T-helper 2 cell treated with Interferon-gamma antibody and Interleukin-4, amounts not matched to agents 5 μg/mL and 100 μg/mL, for 36 hours (primary cell): ENCODE data around the gene SNU13.
"Not testable (repeated sequence)": the region's sequence is repeated elsewhere in the genome, so short reads cannot be mapped to it uniquely, and the experiment has no call there.

Source experiments
- DNase-seq: peaks from one replicate; pipeline ENCODE4 v3.0.0; 2021; ENCODE audit warnings: low spot score
- H3K27ac Mint-ChIP-seq: one replicate; pipeline ENCODE4 v1.8.0; 2021; ENCODE audit warnings: mild to moderate bottlenecking, mixed read lengths
- H3K27me3 Mint-ChIP-seq: one replicate; pipeline ENCODE4 v1.8.0; 2021; ENCODE audit warnings: low read depth, mixed read lengths
- H3K36me3 Mint-ChIP-seq: one replicate; pipeline ENCODE4 v1.8.0; 2021; ENCODE audit warnings: low read depth, mixed read lengths
- H3K4me1 Mint-ChIP-seq: one replicate; pipeline ENCODE4 v1.8.0; 2021; ENCODE audit warnings: low read depth, mixed read lengths
- H3K4me3 Mint-ChIP-seq: one replicate; pipeline ENCODE4 v1.8.0; 2022; ENCODE audit warnings: mild to moderate bottlenecking, moderate library complexity, mixed read lengths
- H3K9me3 Mint-ChIP-seq: one replicate; pipeline ENCODE4 v1.8.0; 2021; ENCODE audit warnings: mixed read lengths

SNU13 gene

GRCh38 chr22:41688365-41689211, at the start of gene SNU13:
SNU13 (minus strand) TSS chr22:41688867; CDS start chr22:41688796, 71 bp downstream.
- peak within 1 kb of the TSS; percentile 96 for H3K27ac Mint-ChIP-seq
- peaks cover 3% of the 10 kb centered on the region for H3K36me3 Mint-ChIP-seq
- H3K27me3 Mint-ChIP-seq = no peaks in the 10 kb centered on the region
- H3K9me3 Mint-ChIP-seq = no peaks in the 10 kb centered on the region
- peak within 1 kb of the TSS; percentile 93 for H3K4me3 Mint-ChIP-seq
- H3K4me1 Mint-ChIP-seq = peaks cover 18% of the 10 kb centered on the region
- peak; percentile 92 for DNase-seq

DNA sequence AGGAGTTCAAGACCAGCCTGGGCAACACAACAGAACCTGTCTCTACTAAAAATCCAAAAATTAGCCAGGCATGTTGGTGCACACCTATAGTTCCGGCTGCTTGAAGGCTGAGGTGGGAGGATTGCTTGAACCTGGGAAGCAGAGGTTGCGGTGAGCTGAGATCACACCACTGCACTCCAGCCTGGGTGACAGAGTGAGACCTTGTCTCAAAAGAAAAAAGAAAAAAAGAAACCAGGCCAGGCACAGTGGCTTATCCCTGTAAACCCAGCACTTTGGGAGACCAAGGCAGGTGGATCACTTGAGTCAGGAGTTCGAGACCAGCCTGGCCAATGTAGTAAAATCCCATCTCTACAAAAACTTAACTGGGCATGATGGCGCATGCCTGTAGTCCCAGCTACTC, 44.6 kb upstream of the SNU13 start:
- not testable (repeated sequence) for H3K36me3 Mint-ChIP-seq, H3K9me3 Mint-ChIP-seq, H3K27me3 Mint-ChIP-seq, H3K27ac Mint-ChIP-seq, H3K4me3 Mint-ChIP-seq, DNase-seq, H3K4me1 Mint-ChIP-seq

DNA sequence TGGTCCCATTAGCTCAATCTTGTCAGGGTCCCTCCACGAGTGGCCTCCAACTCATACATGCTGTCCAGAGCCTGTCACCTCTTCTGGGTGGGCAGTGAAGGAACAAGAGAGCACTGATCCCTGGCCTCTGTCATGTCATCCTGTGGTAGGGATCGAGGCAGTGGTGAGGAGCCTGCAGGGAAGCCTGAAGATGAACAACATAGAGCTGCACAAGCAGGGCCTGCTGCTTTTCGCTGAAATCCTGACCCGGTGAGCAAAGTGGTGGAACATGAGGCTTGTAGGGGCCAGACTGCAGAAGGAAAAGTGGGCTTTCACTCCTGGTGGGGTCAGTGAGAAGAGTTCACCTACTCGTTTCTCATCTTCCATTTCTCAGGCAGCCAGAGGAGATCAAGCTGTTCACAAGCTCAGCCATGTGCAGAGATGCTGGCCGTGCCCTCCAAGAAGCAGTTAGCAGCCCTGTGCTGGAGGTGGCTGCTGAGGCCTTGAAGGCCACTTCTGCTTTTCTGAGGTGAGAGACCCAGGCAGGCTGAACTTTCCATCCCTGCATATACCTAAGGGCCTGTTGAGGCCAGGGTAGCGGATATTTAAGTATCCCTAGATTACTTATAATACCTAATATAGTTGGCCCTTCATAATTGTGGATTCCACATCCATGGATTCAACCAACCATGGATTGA, 43.6 kb upstream of the SNU13 start:
- Mint-ChIP-seq H3K27me3 (no peaks in the 10 kb centered on the region), H3K36me3 (no peaks in the 10 kb centered on the region), H3K27ac (no peak overlapping the region), H3K4me1 (no peaks in the 10 kb centered on the region), H3K4me3 (no peak overlapping the region), H3K9me3 (no peaks in the 10 kb centered on the region)
- no peak for DNase-seq

DNA sequence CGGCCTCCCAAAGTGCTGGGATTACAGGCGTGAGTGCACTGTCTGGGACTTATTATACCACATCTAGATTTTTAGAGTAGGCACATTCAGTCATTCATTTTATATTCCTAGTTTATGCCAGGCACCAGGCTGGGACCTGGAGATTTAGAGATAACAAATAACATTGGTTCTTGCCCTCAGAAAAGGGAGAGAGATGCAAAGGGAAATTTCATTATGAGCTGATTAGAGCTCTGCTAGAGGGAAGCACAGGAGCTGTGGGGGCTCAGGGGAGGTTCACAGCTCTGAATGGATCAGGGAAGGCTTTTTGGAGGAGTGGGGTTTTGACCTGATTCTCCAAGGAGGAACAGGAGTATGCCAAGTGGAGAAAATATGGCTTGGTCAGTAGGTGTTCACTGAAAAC, 42.9 kb upstream of the SNU13 start:
- H3K27me3 Mint-ChIP-seq = no peaks in the 10 kb centered on the region
- no peaks in the 10 kb centered on the region for H3K4me1 Mint-ChIP-seq
- DNase-seq = no peak
- H3K4me3 Mint-ChIP-seq = no peak overlapping the region
- no peak overlapping the region for H3K27ac Mint-ChIP-seq
- no peaks in the 10 kb centered on the region for H3K36me3 Mint-ChIP-seq
- no peaks in the 10 kb centered on the region for H3K9me3 Mint-ChIP-seq

- Mint-ChIP-seq H3K4me1 (no peaks in the 10 kb centered on the region), H3K27ac (no peak overlapping the region), H3K27me3 (no peaks in the 10 kb centered on the region)
Observed at GRCh38 chr22:41725510-41726110, 36.9 kb upstream of the SNU13 start.

DNA sequence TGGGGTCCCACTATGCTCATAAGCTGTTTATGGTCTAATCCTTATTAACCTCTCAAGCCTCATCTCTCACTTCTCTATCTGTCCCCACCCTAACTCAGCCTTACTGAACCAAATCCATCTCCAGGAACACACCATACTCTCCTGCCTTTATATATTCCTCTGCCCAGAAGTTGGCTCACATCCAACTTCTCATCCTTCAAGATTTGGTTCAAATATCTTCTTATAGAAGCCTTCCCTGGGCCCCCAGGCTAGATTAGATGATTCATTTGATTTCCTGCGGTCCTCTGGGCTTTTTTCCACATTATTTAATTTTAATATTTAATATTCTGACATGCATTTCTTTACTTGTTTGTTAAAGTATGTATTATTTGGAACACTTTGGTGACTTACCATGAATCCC, 33.8 kb upstream of the SNU13 start:
- Mint-ChIP-seq H3K4me3 (no peak overlapping the region), H3K27me3 (peaks cover 7% of the 10 kb centered on the region), H3K36me3 (no peaks in the 10 kb centered on the region), H3K4me1 (no peaks in the 10 kb centered on the region), H3K27ac (no peak overlapping the region), H3K9me3 (no peaks in the 10 kb centered on the region)
- DNase-seq = no peak

More at GRCh38 chr22:41725510-41726110, 36.9 kb upstream of the SNU13 start:
- Mint-ChIP-seq H3K9me3 (no peaks in the 10 kb centered on the region), H3K4me3 (no peak overlapping the region), H3K36me3 (no peaks in the 10 kb centered on the region)
- DNase-seq = no peak

GRCh38 chr22:41713004-41713403, 24.3 kb upstream of the SNU13 start:
- Mint-ChIP-seq H3K9me3 (no peaks in the 10 kb centered on the region), H3K27ac (no peak overlapping the region), H3K27me3 (peaks cover 16% of the 10 kb centered on the region), H3K4me3 (no peak overlapping the region), H3K4me1 (no peaks in the 10 kb centered on the region), H3K36me3 (no peaks in the 10 kb centered on the region)
- no peak for DNase-seq

- peaks cover 12% of the 10 kb centered on the region for H3K27me3 Mint-ChIP-seq
- H3K9me3 Mint-ChIP-seq = no peaks in the 10 kb centered on the region
- H3K4me3 Mint-ChIP-seq = no peak overlapping the region
- no peaks in the 10 kb centered on the region for H3K4me1 Mint-ChIP-seq
- DNase-seq = no peak
- H3K36me3 Mint-ChIP-seq = no peaks in the 10 kb centered on the region
- H3K27ac Mint-ChIP-seq = no peak overlapping the region
Observed at GRCh38 chr22:41709341-41709740, 20.7 kb upstream of the SNU13 start.

- Mint-ChIP-seq H3K4me1 (peaks cover 3% of the 10 kb centered on the region), H3K27me3 (peaks cover 8% of the 10 kb centered on the region), H3K9me3 (no peaks in the 10 kb centered on the region), H3K4me3 (no peak overlapping the region), H3K36me3 (no peaks in the 10 kb centered on the region), H3K27ac (no peak overlapping the region)
- DNase-seq = no peak
Observed at GRCh38 chr22:41702763-41703162, 14.1 kb upstream of the SNU13 start.

DNA sequence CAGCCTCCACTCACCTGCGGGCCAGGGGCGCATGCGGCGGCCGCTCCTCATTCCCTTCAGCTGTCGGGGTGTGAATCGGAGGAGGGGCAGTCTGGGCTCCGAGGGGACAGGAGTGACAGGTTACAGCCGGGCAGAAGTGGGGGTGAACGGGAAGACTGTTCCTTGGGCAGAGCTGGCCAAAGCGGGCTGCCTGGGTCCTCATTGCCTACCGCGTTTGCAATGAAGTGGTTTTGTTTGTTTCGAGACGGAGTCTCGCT, 11.4 kb upstream of the SNU13 start:
- H3K36me3 Mint-ChIP-seq = no peaks in the 10 kb centered on the region
- DNase-seq = no peak
- H3K4me1 Mint-ChIP-seq = peaks cover 9% of the 10 kb centered on the region
- H3K9me3 Mint-ChIP-seq = no peaks in the 10 kb centered on the region
- no peak overlapping the region for H3K4me3 Mint-ChIP-seq
- H3K27me3 Mint-ChIP-seq = peaks cover 8% of the 10 kb centered on the region
- no peak overlapping the region for H3K27ac Mint-ChIP-seq

GRCh38 chr22:41699264-41700107, 10.8 kb upstream of the SNU13 start, which contains the start of gene MEI1:
MEI1 (plus strand) TSS chr22:41699503; CDS start chr22:41699539, 36 bp downstream.
- H3K9me3 Mint-ChIP-seq = no peaks in the 10 kb centered on the region
- peak within 1 kb of the TSS; percentile 64 for H3K27ac Mint-ChIP-seq
- DNase-seq = peak; percentile 87
- no peaks in the 10 kb centered on the region for H3K36me3 Mint-ChIP-seq
- peak within 1 kb of the TSS; percentile 67 for H3K4me3 Mint-ChIP-seq
- H3K27me3 Mint-ChIP-seq = peaks cover 8% of the 10 kb centered on the region
- peaks cover 9% of the 10 kb centered on the region for H3K4me1 Mint-ChIP-seq

DNA sequence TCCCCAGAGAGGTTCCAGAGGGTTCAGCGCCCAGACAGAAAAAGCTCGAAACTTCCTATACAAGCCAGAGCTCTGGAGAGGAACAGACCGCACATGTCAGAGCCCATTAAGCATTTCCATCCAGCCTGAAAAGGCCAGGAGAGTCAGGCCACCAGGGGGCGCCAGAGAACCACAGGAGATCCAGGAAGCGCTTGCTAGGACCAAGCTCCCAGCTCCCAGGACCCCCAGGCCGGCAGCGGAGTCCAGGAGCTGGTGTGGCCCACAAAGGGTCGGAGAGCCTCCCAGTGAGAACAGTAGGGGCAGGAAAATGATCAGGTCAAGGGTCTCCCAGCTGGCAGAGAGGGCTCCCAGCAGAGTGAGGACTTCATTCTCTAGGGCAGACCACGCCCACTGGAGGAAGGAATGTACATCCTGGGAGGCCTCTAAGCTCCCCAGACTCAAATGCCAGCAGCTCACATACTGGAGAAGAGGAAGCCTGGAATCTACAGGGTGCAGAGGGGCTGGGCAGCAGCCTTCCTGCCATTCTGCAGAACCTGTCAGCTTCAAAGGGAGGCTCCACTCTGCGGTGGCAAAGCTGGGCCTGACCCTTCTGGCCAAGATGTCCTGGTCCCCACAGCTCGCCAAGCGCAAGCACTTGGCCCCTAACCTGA, 8.6 kb upstream of the SNU13 start:
- H3K4me3 Mint-ChIP-seq = peak overlapping the region; percentile 39
- peaks cover 9% of the 10 kb centered on the region for H3K4me1 Mint-ChIP-seq
- H3K36me3 Mint-ChIP-seq = no peaks in the 10 kb centered on the region
- H3K27me3 Mint-ChIP-seq = peaks cover 4% of the 10 kb centered on the region
- peak overlapping the region; percentile 84 for H3K27ac Mint-ChIP-seq
- H3K9me3 Mint-ChIP-seq = no peaks in the 10 kb centered on the region
- DNase-seq = peak; percentile 83

DNA sequence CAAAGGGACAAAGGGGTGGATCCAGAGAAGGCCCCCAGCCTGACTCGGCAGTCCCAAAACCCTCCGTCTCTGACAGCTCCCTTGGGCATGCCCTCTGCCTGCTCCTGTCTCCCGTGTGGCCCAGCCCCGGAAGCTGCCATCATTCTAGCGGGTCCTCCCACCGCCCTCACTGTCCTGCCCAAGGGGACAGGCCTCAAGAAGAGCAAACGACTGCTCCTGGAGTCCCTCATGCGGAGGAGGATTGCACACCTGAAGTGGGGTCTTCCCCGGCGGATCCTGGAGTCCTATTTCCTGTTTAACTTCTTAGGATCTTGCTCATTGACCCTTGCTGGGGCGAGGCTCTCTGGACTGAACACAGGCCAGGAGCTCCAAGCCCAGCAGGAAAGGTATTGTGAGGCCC, 8.0 kb upstream of the SNU13 start:
- Mint-ChIP-seq H3K4me1 (peaks cover 9% of the 10 kb centered on the region), H3K4me3 (no peak overlapping the region), H3K27ac (peak overlapping the region; percentile 84), H3K9me3 (no peaks in the 10 kb centered on the region), H3K27me3 (peaks cover 4% of the 10 kb centered on the region), H3K36me3 (no peaks in the 10 kb centered on the region)
- DNase-seq = no peak
